OCI-LY3 (cell line): ENCODE measurements around the gene LEMD1.

ENCODE experiments used
- H2AFZ ChIP-seq: fragments of 200-600, 300-600 bp; shearing (Covaris generic); 2 replicates; pipeline ENCODE4 v1.6.0; 2014; ENCODE audit warnings: antibody characterized with exemption, low read depth, low read length
- H3K27ac ChIP-seq: fragments of 200-600, 300-600 bp; sonication (generic); 2 replicates; pipeline ENCODE4 v1.5.1; 2014; ENCODE audit warnings: mild to moderate bottlenecking, low read length, moderate library complexity, mixed read lengths
- H3K27me3 ChIP-seq: fragments of 200-600, 300-600 bp; sonication (generic); 2 replicates; pipeline ENCODE4 v1.6.1; 2014; ENCODE audit warnings: low read depth, low read length, mixed read lengths
- H3K36me3 ChIP-seq: fragments of 200-600, 300-600 bp; sonication (generic); replicated peaks from 2 replicates; pipeline ENCODE3; 2014; ENCODE audit warnings: low read depth, low read length, mixed read lengths
- H3K4me1 ChIP-seq: fragments of 300-600, 200-600 bp; sonication (generic); 2 replicates; pipeline ENCODE4 v1.6.1; 2014; ENCODE audit warnings: low read length, mixed read lengths
- H3K4me2 ChIP-seq: fragments of 200-600, 300-600 bp; sonication (generic); 2 replicates; pipeline ENCODE4 v1.6.1; 2014; ENCODE audit warnings: low read length, mixed read lengths
- H3K4me3 ChIP-seq: fragments of 300-600, 200-600 bp; sonication (generic); 2 replicates; pipeline ENCODE4 v1.5.1; 2014; ENCODE audit warnings: antibody characterized with exemption, mild to moderate bottlenecking, low read length, moderate library complexity
- H3K79me2 ChIP-seq: fragments of 300-600, 200-600 bp; shearing (Covaris generic); 2 replicates; pipeline ENCODE4 v1.6.1; 2014; ENCODE audit warnings: mild to moderate bottlenecking, low read length, mixed read lengths
- H3K9ac ChIP-seq: fragments of 300-600, 200-600 bp; shearing (Covaris generic); 2 replicates; pipeline ENCODE4 v1.6.0; 2014; ENCODE audit warnings: mild to moderate bottlenecking, low read length, moderate library complexity
- H3K9me3 ChIP-seq: fragments of 200-600, 300-600 bp; shearing (Covaris generic); 2 replicates; pipeline ENCODE4 v1.6.1; 2014; ENCODE audit warnings: low read length, mixed read lengths; ENCODE audit not compliant: insufficient read depth
- H4K20me1 ChIP-seq: fragments of 200-600, 300-600 bp; sonication (generic); 2 replicates; pipeline ENCODE4 v1.6.1; 2016; ENCODE audit warnings: low read length, mixed read lengths; ENCODE audit not compliant: insufficient read depth
- EZH2phosphoT487 ChIP-seq: fragments of 200-600 bp; shearing (Covaris generic); IDR thresholded peaks from 2 replicates; pipeline ENCODE4 v1.6.1; 2018; ENCODE audit warnings: antibody characterized with exemption, mixed run types, low read depth
- TF ChIP-seq, protein P1 (sequence below): fragments of 200-600, 300-600 bp; sonication (generic); IDR thresholded peaks from 2 replicates; pipeline ENCODE4 v1.5.1; 2014; ENCODE audit warnings: antibody characterized with exemption, low read length, low read depth

LEMD1 gene

DNA sequence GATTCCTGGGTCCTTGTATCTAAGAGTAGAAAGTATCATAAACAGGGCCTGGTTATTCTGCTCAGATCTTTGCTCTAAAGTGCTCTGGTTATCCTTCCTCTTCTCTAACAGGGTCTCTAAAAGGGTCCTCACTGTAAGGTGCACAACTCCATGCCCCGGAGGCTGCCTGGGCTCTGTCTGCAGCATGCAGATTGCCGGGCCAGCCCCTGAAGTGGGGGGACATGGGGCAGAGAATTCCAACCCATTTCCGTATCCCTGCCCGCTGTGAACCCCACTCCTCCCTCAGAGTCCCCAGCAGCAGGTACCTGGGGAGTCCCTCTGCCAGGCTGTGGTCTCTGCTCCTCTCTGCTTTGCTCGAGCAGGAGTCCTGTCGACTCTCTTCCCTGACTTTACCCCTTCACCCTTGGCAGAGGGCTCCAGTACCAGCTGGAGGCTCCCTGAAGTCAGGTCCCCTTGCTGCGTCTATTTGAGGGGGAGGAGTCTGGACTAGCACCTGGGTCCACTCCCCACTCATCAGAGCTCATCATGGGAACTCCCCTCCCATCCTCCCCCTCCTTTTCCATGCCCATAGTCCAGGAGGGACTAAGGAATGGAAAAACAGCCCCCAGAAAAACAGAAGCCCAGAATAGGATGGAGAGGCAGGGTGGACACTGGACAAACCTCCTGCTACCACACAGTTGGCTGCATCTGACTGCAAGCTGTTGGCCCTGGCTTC is 21.9 kb upstream of the LEMD1 start:
- Histone ChIP-seq H4K20me1 (no peaks in the 10 kb centered on the region), H3K9me3 (no peaks in the 10 kb centered on the region), H3K9ac (no peak overlapping the region), H3K27ac (no peak overlapping the region), H3K36me3 (no peaks in the 10 kb centered on the region), H3K27me3 (peaks cover 25% of the 10 kb centered on the region), H3K4me1 (peaks cover 18% of the 10 kb centered on the region), H3K4me2 (no peak overlapping the region), H2AFZ (no peak overlapping the region), H3K79me2 (no peaks in the 10 kb centered on the region), H3K4me3 (no peak overlapping the region)
- TF ChIP-seq, protein P1, sequence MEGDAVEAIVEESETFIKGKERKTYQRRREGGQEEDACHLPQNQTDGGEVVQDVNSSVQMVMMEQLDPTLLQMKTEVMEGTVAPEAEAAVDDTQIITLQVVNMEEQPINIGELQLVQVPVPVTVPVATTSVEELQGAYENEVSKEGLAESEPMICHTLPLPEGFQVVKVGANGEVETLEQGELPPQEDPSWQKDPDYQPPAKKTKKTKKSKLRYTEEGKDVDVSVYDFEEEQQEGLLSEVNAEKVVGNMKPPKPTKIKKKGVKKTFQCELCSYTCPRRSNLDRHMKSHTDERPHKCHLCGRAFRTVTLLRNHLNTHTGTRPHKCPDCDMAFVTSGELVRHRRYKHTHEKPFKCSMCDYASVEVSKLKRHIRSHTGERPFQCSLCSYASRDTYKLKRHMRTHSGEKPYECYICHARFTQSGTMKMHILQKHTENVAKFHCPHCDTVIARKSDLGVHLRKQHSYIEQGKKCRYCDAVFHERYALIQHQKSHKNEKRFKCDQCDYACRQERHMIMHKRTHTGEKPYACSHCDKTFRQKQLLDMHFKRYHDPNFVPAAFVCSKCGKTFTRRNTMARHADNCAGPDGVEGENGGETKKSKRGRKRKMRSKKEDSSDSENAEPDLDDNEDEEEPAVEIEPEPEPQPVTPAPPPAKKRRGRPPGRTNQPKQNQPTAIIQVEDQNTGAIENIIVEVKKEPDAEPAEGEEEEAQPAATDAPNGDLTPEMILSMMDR = no peak
- TF ChIP-seq EZH2phosphoT487 = no peak

DNA sequence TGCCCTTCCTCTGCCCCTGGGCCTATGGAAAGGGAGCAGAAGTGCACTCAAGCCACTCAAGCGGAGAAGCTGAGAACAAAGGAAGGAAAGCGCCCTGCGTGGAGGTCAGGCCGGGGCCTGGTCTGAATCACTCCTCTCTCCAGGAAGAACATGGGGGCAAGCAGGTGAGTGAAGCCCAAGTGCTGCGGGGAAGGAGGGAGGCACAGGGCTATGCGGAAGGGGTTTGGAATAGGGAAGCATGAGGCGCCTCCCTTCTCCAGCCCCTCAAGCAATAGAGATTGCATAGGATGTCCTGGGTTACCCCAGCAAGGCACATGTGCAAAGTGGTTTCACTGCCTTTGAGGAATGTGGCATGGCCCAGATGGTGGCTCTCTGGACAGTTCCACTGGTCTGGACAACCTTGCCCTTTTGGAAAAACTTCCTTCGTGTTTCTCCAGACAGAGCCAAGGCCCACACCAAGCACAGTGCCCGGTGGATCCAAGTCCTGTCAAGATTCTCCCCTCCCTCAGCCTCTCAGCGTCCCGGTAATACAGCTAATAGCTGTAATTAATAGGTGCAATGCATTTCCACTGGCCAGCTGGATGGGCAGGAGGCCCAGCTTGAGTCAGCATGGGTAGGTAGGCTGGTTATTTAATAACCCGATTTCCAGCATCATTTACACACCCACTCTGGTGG is 20.3 kb upstream of the LEMD1 start:
- Histone ChIP-seq H3K9ac (no peak overlapping the region), H4K20me1 (no peaks in the 10 kb centered on the region), H3K9me3 (no peaks in the 10 kb centered on the region), H3K79me2 (no peaks in the 10 kb centered on the region), H3K4me2 (no peak overlapping the region), H3K4me1 (peaks cover 18% of the 10 kb centered on the region), H3K27me3 (peaks cover 28% of the 10 kb centered on the region), H2AFZ (no peak overlapping the region), H3K36me3 (no peaks in the 10 kb centered on the region), H3K4me3 (no peak overlapping the region), H3K27ac (no peak overlapping the region)
- TF ChIP-seq, protein P1 = no peak
- no peak for TF ChIP-seq EZH2phosphoT487

DNA sequence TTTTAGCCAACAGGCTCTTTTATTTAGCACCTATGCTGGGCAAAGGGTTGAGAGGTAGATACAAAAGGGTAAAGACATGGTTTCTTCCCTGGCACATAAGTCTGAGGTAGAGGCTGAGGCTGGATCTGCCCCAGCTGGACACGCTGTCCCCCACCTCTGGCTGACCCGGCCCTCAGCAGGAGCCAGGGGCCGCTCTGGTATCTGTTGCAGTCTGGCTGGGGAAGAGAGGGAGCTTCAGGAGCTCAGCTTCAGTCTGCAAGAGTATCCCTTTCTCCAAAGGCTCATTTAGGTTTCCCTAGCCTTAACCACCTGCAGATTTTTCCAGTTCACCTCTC is 19.8 kb upstream of the LEMD1 start:
- H3K4me1 ChIP-seq = peaks cover 18% of the 10 kb centered on the region
- peaks cover 32% of the 10 kb centered on the region for H3K27me3 ChIP-seq
- H3K9ac ChIP-seq = no peak overlapping the region
- no peak overlapping the region for H2AFZ ChIP-seq
- no peaks in the 10 kb centered on the region for H3K9me3 ChIP-seq
- TF ChIP-seq, protein P1 = no peak
- no peak for TF ChIP-seq EZH2phosphoT487
- H3K4me3 ChIP-seq = no peak overlapping the region
- H3K79me2 ChIP-seq = no peaks in the 10 kb centered on the region
- no peak overlapping the region for H3K27ac ChIP-seq
- peak overlapping the region; percentile 70 for H3K4me2 ChIP-seq
- H4K20me1 ChIP-seq = no peaks in the 10 kb centered on the region
- no peaks in the 10 kb centered on the region for H3K36me3 ChIP-seq

DNA sequence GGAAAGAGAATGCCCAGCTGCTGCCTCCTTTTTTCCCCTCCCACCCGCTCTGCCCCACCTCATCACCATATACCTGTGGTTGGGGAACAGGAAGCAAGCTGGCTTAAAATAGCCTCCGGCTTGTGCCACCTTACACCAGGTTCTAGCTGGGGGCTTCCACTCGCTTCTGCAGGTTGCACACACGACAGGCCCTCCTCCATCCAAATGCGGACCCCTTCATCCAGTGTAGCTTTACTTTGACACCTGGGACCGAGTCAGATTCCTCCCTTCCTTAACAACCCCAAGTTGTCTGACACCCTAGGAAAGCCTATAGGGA is 19.4 kb upstream of the LEMD1 start:
- no peaks in the 10 kb centered on the region for H3K36me3 ChIP-seq
- H2AFZ ChIP-seq = peak overlapping the region; percentile 71
- H3K9ac ChIP-seq = peak overlapping the region; percentile 55
- H4K20me1 ChIP-seq = no peaks in the 10 kb centered on the region
- H3K4me2 ChIP-seq = peak overlapping the region; percentile 70
- no peaks in the 10 kb centered on the region for H3K9me3 ChIP-seq
- H3K4me1 ChIP-seq = peaks cover 18% of the 10 kb centered on the region
- H3K79me2 ChIP-seq = no peaks in the 10 kb centered on the region
- peak overlapping the region; percentile 68 for H3K4me3 ChIP-seq
- TF ChIP-seq EZH2phosphoT487 = no peak
- peaks cover 33% of the 10 kb centered on the region for H3K27me3 ChIP-seq
- no peak overlapping the region for H3K27ac ChIP-seq
